ENCODE measurements around the gene FBN2.

The FBN2 gene

DNA sequence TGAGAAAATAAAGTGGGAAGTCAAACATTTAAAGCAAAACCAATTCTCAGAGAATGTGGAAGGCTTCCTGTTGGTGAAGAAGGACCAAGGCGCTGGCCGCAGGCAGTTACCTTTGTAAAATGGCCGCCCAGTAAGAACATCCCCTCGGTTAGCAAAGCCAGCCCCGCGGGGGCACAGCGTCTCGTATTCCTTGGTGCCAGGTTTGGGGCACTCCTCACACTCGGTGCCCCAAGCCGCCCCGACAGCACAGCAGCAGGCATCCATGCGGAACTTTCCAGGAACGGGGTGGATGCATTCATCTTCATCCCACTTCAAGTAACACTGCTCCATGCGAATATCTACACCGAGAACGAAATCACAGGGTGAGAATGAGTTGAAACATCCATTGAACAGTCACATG is 192.8 kb downstream of the FBN2 start:
- no peak for DNase-seq (ENCODE audit: low read depth)
- TF ChIP-seq CTCF (IDR thresholded peaks at IDR 0.05; ENCODE audit: low read length, missing control alignments): no peak
- no peak overlapping the region for H3K4me3 ChIP-seq (replicated peaks; ENCODE audit: low read depth, low read length)

GRCh38 chr5:128343168-128343567 is 194.9 kb downstream of the FBN2 start:
- H3K4me3 ChIP-seq (replicated peaks; ENCODE audit: low read depth, low read length): no peak overlapping the region
- no peak for TF ChIP-seq CTCF (IDR thresholded peaks at IDR 0.05; ENCODE audit: low read length, missing control alignments)
- DNase-seq (ENCODE audit: low read depth): no peak

DNA sequence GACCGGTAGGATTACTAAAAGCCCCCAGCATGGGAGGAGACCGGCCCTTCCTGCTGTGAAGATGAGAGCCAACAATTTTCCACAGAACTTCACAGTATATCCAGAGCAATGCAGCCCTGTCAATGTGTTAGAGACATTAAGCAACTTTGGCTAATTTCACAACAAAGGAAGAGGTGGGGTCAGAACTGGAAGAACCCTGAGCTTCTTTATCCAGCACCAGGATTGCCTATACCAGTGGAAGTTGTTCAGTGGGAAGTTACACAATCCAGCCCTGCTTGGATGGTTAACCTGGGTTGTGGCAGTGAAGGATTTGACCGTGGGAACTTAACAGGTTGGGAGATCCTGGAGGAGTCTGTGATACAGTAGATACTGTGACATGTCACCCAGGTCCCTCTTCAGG is 197.0 kb downstream of the FBN2 start:
- H3K4me3 ChIP-seq (replicated peaks; ENCODE audit: low read depth, low read length): no peak overlapping the region
- no peak for TF ChIP-seq CTCF (IDR thresholded peaks at IDR 0.05; ENCODE audit: low read length, missing control alignments)
- peak; percentile 89 for DNase-seq (ENCODE audit: low read depth)

GRCh38 chr5:128340648-128341047 is 197.4 kb downstream of the FBN2 start:
- H3K4me3 ChIP-seq (replicated peaks; ENCODE audit: low read depth, low read length): no peak overlapping the region
- TF ChIP-seq CTCF (IDR thresholded peaks at IDR 0.05; ENCODE audit: low read length, missing control alignments): no peak
- DNase-seq (ENCODE audit: low read depth): no peak

GRCh38 chr5:128339585-128339984 is 198.5 kb downstream of the FBN2 start:
- no peak overlapping the region for H3K4me3 ChIP-seq (replicated peaks; ENCODE audit: low read depth, low read length)
- DNase-seq (ENCODE audit: low read depth): no peak
- no peak for TF ChIP-seq CTCF (IDR thresholded peaks at IDR 0.05; ENCODE audit: low read length, missing control alignments)

DNA sequence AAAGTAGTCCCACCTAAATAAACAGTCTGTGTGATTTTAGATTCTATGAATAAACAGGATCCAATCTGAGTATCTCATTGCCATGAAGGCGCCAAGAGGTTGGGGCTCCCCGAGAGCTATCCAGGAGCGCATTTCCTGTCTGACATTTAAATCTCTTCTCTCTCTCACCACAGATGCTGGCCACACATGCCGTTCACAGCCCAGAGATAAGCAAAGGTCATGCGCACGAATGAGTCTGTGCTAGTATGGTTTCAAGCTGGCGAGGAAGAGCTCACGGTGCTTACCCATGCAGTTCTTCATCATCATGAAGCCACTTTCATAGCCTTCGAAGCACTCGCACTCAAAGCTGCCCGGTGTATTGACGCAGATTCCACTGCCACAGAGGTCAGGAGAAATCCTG is 199.4 kb downstream of the FBN2 start:
- TF ChIP-seq CTCF (IDR thresholded peaks at IDR 0.05; ENCODE audit: low read length, missing control alignments): no peak
- no peak overlapping the region for H3K4me3 ChIP-seq (replicated peaks; ENCODE audit: low read depth, low read length)
- DNase-seq (ENCODE audit: low read depth): no peak

GRCh38 chr5:128335339-128335738 is 202.7 kb downstream of the FBN2 start:
- TF ChIP-seq CTCF (IDR thresholded peaks at IDR 0.05; ENCODE audit: low read length, missing control alignments): no peak
- no peak overlapping the region for H3K4me3 ChIP-seq (replicated peaks; ENCODE audit: low read depth, low read length)
- no peak for DNase-seq (ENCODE audit: low read depth)
